Spleen (tissue), 11 donors: ENCODE data around the gene RBL1. TPM values are rescaled to one million over a fixed set of nuclear protein-coding genes. Genes with fewer than 3 reads are reported as not detected.
"Not testable (repeated sequence)": the region's sequence is repeated elsewhere in the genome, so short reads cannot be mapped to it uniquely, and the experiment has no call there.

Experiments
- DNase-seq: peaks from one replicate; pipeline ENCODE4 v3.0.0-alpha.2; 2020
- H3K27ac ChIP-seq, 8 donors: fragments of 200-600 bp; sonication (generic) in 7 of 8; 1 replicate in 4 of 8; 2 replicates in 4 of 8; pipeline versions ENCODE4 v1.5.0 to v1.8.0; 2016 to 2021; ENCODE audit warnings: inconsistent platforms in 4 of 8, mild to moderate bottlenecking in 4 of 8, moderate library complexity in 1 of 8
- H3K27me3 ChIP-seq, 7 donors: fragments of 200-600 bp; sonication (generic) in 6 of 7; replicated peaks in 1 of 7; 1 replicate in 4 of 7; 2 replicates in 3 of 7; pipeline versions ENCODE4 v1.5.0 to v1.8.0; 2016 to 2021; ENCODE audit warnings: inconsistent platforms in 3 of 7, mild to moderate bottlenecking in 1 of 7
- H3K36me3 ChIP-seq, 6 donors: fragments of 200-600 bp; sonication (generic) in 5 of 6; 1 replicate in 4 of 6; 2 replicates in 2 of 6; pipeline versions ENCODE4 v1.5.0 to v1.8.0; 2016 to 2021; ENCODE audit warnings: inconsistent platforms in 2 of 6
- H3K4me1 ChIP-seq, 6 donors: fragments of 200-600 bp; sonication (generic) in 5 of 6; 1 replicate in 3 of 6; 2 replicates in 3 of 6; pipeline versions ENCODE4 v1.5.0 to v1.8.0; 2016 to 2021; ENCODE audit warnings: inconsistent platforms in 3 of 6
- H3K4me3 ChIP-seq, 8 donors: fragments of 200-600 bp; sonication (generic) in 7 of 8; 1 replicate in 4 of 8; 2 replicates in 4 of 8; pipeline versions ENCODE4 v1.5.0 to v1.8.0; 2016 to 2021; ENCODE audit warnings: inconsistent platforms in 4 of 8, mild to moderate bottlenecking in 4 of 8, moderate library complexity in 2 of 8
- H3K9me3 ChIP-seq, 8 donors: fragments of 200-600 bp; sonication (generic) in 7 of 8; 1 replicate in 4 of 8; 2 replicates in 4 of 8; pipeline versions ENCODE4 v1.5.0 to v1.8.0; 2016 to 2021; ENCODE audit warnings: inconsistent platforms in 4 of 8
- CTCF ChIP-seq, 11 experiments: fragments of 200-600 bp in 7 of 11; fragments of 450-650 bp in 4 of 11; sonication (generic) in 4 of 11; IDR thresholded peaks in 8 of 11; conservative IDR thresholded peaks in 3 of 11; 1 replicate in 7 of 11; 2 replicates in 4 of 11; pipeline versions ENCODE4 v1.4.0 to v1.8.0; 2016 to 2021; ENCODE audit warnings: antibody characterized with exemption in 11 of 11, inconsistent platforms in 4 of 11, mild to moderate bottlenecking in 1 of 11
- POLR2A ChIP-seq, 3 donors: fragments of 450-650 bp; IDR thresholded peaks; one replicate each; pipeline ENCODE4 v1.5.1; 2017; ENCODE audit warnings: antibody characterized with exemption in 3 of 3, mild to moderate bottlenecking in 1 of 3
- POLR2AphosphoS5 ChIP-seq, 3 donors: sonication (generic); formaldehyde crosslinking; IDR thresholded peaks; one replicate each; pipeline ENCODE4 v1.5.1; 2017; ENCODE audit warnings: antibody characterized with exemption in 3 of 3
- WGBS, 5 donors: extraction: QIAGEN DNeasy Blood & Tissue Kit in 3 of 5; methylation state at CpG; one replicate each; pipeline versions ENCODE4 v1.1.5 to v1.1.7; 2013 to 2018; 5-methylcytosine and 5-hydroxymethylcytosine counted together
- intact Hi-C: fragments of 100-400 bp; cut with DNase I; formaldehyde crosslinking; loops from one replicate; pipeline ENCODE4 v1.15.0; 2023; ENCODE audit warnings: low total_unique reads
- polyA plus RNA-seq, 3 donors: library from polyadenylated mRNA; stranded (reverse); fragments of 200-250 nt; gene quantifications; one replicate each; pipeline ENCODE4 v1.2.1, GENCODE V29; 2013
- total RNA-seq, 7 donors: library from RNA; depleted of rRNA in 3 of 7; stranded (reverse); fragments of >200 nt in 3 of 7; fragmentation: NEBNext Ultra II Directional in 4 of 7; extraction: Animal tissue kit (Norgen Biotek cat#: 25700) in 4 of 7; gene quantifications; one replicate each; pipeline versions ENCODE4 v1.1.0 to v1.2.1, GENCODE V29; 2016 to 2021
- donor health status: healthy with polysubstance abuse.
- donor health status: DM: no; HTN: no; CAD: no; lungs with moderate emphysema.
- donor health status: DM: no; HTN: no; CAD: no.
- donor health status: Bipolar disorder and iron deficiency.
- donor health status: healthy.
- donor health status: DM: no; HTN: no; CAD: no.
- donor health status: DM: yes; HTN: yes; CAD: no.

Gene RBL1
- total and polyA plus RNA-seq, 10 donors, result 1.8 to 18.8 (median 10.8) TPM

DNA sequence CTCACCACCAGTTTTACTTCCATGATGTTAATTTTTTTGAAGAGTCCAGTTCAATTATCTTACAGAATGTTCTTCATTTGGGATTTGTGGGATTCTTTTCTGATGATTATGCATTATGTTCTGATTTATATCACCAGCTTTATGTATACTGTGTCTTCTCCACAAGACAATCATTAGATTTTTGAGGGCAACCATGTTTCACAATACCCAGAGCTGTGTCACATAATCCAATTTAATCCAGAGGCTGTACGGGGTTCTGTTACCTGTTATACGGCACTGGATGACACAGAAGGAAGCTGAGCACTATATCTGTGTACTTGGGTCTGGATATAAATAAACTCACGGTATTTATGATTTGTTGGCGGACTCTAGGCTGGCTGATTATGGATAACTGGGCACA is 41.8 kb upstream of the RBL1 start:
- TF ChIP-seq POLR2A (IDR thresholded peaks at IDR 0.05), result no peak
- TF ChIP-seq POLR2AphosphoS5 (IDR thresholded peaks at IDR 0.05), result no peak
- TF ChIP-seq CTCF (IDR thresholded peaks at IDR 0.05 in 8 of 11, conservative IDR thresholded peaks at IDR 0.05 in 3 of 11), result no peak
- H3K4me1 ChIP-seq, result no peaks in the 10 kb centered on the region
- intact Hi-C loops, result no loop called here
- H3K36me3 ChIP-seq, result peaks cover 0 to 4% (median 0%) of the 10 kb centered on the region in 6 donors
- no peak for DNase-seq
- H3K27me3 ChIP-seq, result no peaks in the 10 kb centered on the region
- 95 to 97% (median 95%) methylated on average over 4 of the region's 4 CpGs for WGBS, 5 donors
- no peaks in the 10 kb centered on the region for H3K9me3 ChIP-seq
- H3K4me3 ChIP-seq, result no peak overlapping the region
- H3K27ac ChIP-seq, result no peak overlapping the region

- Histone ChIP-seq H3K4me1 (no peaks in the 10 kb centered on the region), H3K27ac (no peak overlapping the region), H3K4me3 (no peak overlapping the region), H3K27me3 (no peaks in the 10 kb centered on the region), H3K9me3 (no peaks in the 10 kb centered on the region), H3K36me3 (no peaks in the 10 kb centered on the region)
- TF ChIP-seq CTCF (IDR thresholded peaks at IDR 0.05 in 8 of 11, conservative IDR thresholded peaks at IDR 0.05 in 3 of 11) (no peak), POLR2AphosphoS5 (IDR thresholded peaks at IDR 0.05) (no peak), POLR2A (IDR thresholded peaks at IDR 0.05) (no peak)
- intact Hi-C loops, result no loop called here
- no peak for DNase-seq
- 87 to 98% (median 92%) methylated on average over 2 of the region's 2 CpGs for WGBS, 5 donors
Measured at GRCh38 chr20:37133952-37134351, 38.2 kb upstream of the RBL1 start.

DNA sequence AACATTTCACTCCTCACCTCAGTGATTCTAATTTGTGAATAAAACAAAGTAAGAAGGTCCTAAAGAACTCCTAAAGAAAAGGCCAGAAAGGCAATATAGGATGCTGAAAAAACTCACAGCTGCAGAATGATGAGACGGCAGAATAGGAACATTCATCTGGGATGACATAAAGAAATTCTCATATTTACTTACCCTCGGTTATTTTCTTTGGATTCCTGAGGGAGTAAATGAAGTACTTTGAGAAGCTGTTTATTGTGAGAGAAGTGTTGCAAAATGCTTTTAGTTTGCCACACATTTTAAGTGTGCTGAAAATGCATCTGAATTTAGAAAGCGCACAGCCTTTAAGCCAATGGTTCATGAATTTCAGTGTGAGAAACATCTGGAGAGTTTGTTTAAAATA is 35.7 kb upstream of the RBL1 start:
- Histone ChIP-seq H3K27ac (no peak overlapping the region), H3K27me3 (no peaks in the 10 kb centered on the region), H3K36me3 (no peaks in the 10 kb centered on the region), H3K9me3 (no peaks in the 10 kb centered on the region), H3K4me1 (no peaks in the 10 kb centered on the region), H3K4me3 (no peak overlapping the region)
- TF ChIP-seq CTCF (IDR thresholded peaks at IDR 0.05 in 8 of 11, conservative IDR thresholded peaks at IDR 0.05 in 3 of 11) (no peak), POLR2A (IDR thresholded peaks at IDR 0.05) (no peak)
- WGBS, 5 donors, result 83 to 91% (median 90%) methylated on average over 3 of the region's 3 CpGs
- intact Hi-C loops, result no loop called here
- no peak for DNase-seq

DNA sequence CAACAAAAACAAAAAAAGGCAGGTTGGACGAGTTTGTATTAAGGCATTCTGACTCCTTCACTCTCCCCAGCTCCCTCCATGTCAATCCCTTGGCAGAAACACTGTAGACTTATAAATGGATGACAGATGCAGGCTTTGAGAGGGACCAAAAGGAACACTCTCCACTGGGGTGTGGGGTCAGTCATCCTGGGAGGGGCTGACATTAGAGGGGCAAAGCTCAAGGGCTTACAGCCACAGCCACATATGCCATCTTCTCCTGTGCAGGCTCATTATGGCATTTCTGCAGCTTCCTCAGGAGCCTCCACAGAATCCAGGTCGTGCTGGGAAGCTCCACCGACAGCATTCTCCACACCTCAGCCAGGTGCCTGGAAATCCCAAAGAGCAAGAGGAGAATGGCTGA is 33.0 kb upstream of the RBL1 start:
- Histone ChIP-seq H3K4me1 (no peaks in the 10 kb centered on the region), H3K27ac (no peak overlapping the region), H3K27me3 (no peaks in the 10 kb centered on the region), H3K9me3 (no peaks in the 10 kb centered on the region), H3K4me3 (no peak overlapping the region), H3K36me3 (no peaks in the 10 kb centered on the region)
- WGBS, 5 donors, result 73 to 89% (median 85%) methylated on average over 3 of the region's 3 CpGs
- peak; percentile 25 for DNase-seq
- intact Hi-C loops, result no loop called here
- TF ChIP-seq POLR2AphosphoS5 (IDR thresholded peaks at IDR 0.05), result no peak
- TF ChIP-seq POLR2A (IDR thresholded peaks at IDR 0.05), result no peak
- TF ChIP-seq CTCF (IDR thresholded peaks at IDR 0.05 in 8 of 11, conservative IDR thresholded peaks at IDR 0.05 in 3 of 11), result no peak

DNA sequence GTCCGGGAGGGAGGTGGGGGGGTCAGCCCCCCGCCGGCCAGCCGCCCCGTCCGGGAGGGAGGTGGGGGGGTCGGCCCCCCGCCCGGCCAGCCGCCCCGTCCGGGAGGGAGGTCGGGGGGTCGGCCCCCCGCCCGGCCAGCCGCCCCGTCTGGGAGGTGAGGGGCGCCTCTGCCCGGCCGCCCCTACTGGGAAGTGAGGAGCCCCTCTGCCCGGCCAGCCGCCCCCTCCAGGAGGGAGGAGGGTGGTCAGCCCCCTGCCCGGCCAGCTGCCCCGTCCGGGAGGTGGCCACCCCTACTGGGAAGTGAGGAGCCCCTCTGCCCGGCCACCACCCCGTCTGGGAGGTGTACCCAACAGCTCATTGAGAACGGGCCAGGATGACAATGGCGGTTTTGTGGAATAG is 30.5 kb upstream of the RBL1 start:
- DNase-seq, result peak; percentile 21
- H3K27ac ChIP-seq, H3K27me3 ChIP-seq, H3K4me1 ChIP-seq, H3K9me3 ChIP-seq, H3K36me3 ChIP-seq, H3K4me3 ChIP-seq, intact Hi-C loops: not testable (repeated sequence)
- WGBS, 5 donors, result 88 to 99% (median 97%) methylated on average over 7 to 28 of the region's 30 CpGs; no CpG with 5 or more reads in 1 of the 5 donors
